PC-9 (cell line): ENCODE results near the gene TBX6. TPM values are rescaled to one million over a fixed set of nuclear protein-coding genes. Genes with fewer than 3 reads are reported as not detected.
A peak's percentile ranks its signal among the peaks of the same experiment; 100 is the strongest.

Source experiments
- BruUV-seq: library from RNA; stranded (reverse); fragments of 400-500 nt; replicated peaks from 2 replicates; lab custom pipeline; 2021; lab: Mats Ljungman, UMichigan
- CTCF ChIA-PET: fragments of 300-600 bp; sonication (Branson Sonifier 250); formaldehyde crosslinking; loops from one replicate; lab custom pipeline; 2022; ENCODE audit warnings: antibody characterized with exemption; lab: Charles Lee
- POLR2A ChIA-PET: fragments of 300-600 bp; sonication (Branson Sonifier 250); formaldehyde crosslinking; loops from one replicate; lab custom pipeline; 2022; ENCODE audit warnings: antibody characterized with exemption; ENCODE audit not compliant: unreplicated experiment; lab: Charles Lee
- DNase-seq, 2 experiments: peaks; one replicate each; pipeline versions ENCODE4 v3.0.0 to v3.0.0-alpha.2; 2015 to 2022; ENCODE audit warnings: mixed read lengths in 1 of 2
- H2AFZ ChIP-seq: fragments of 200-600 bp; sonication (generic); 2 replicates; pipeline ENCODE4 v1.8.1; 2017; ENCODE audit warnings: antibody characterized with exemption
- H3F3A ChIP-seq: fragments of 200-600 bp; sonication (generic); 2 replicates; pipeline ENCODE4 v1.8.1; 2017; ENCODE audit warnings: antibody characterized with exemption, mild to moderate bottlenecking, low read depth; ENCODE audit not compliant: insufficient read depth
- H3K27ac ChIP-seq: fragments of 200-600 bp; sonication (generic); 2 replicates; pipeline ENCODE4 v1.6.1; 2016; ENCODE audit warnings: mixed run types
- H3K27me3 ChIP-seq: fragments of 200-600 bp; sonication (generic); 2 replicates; pipeline ENCODE4 v1.6.1; 2016; ENCODE audit warnings: low read depth, mixed run types; ENCODE audit not compliant: insufficient read depth
- H3K36me3 ChIP-seq: fragments of 200-600 bp; sonication (generic); 2 replicates; pipeline ENCODE4 v1.6.1; 2016; ENCODE audit warnings: low read depth, mixed run types
- H3K4me1 ChIP-seq: fragments of 200-600 bp; sonication (generic); replicated peaks from 2 replicates; pipeline ENCODE4 v1.6.1; 2016; ENCODE audit warnings: mixed run types; ENCODE audit not compliant: insufficient read depth
- H3K4me2 ChIP-seq: fragments of 200-600 bp; sonication (generic); 2 replicates; pipeline ENCODE4 v1.6.1; 2017; ENCODE audit warnings: mixed run types
- H3K4me3 ChIP-seq: fragments of 200-600 bp; sonication (generic); 2 replicates; pipeline ENCODE4 v1.6.1; 2016; ENCODE audit warnings: mixed run types
- H3K79me2 ChIP-seq: fragments of 200-600 bp; sonication (generic); 2 replicates; pipeline ENCODE4 v1.6.1; 2017; ENCODE audit warnings: low read depth, mixed run types
- H3K9me2 ChIP-seq: fragments of 200-600 bp; sonication (generic); 2 replicates; pipeline ENCODE4 v1.8.1; 2017; ENCODE audit warnings: mild to moderate bottlenecking; ENCODE audit not compliant: insufficient read depth
- H3K9me3 ChIP-seq: fragments of 200-600 bp; sonication (generic); 2 replicates; pipeline ENCODE4 v1.8.1; 2016; ENCODE audit warnings: low read depth; ENCODE audit not compliant: insufficient read depth
- H4K20me1 ChIP-seq: fragments of 200-600 bp; sonication (generic); 2 replicates; pipeline ENCODE4 v1.8.1; 2017; ENCODE audit not compliant: insufficient read depth
- EZH2 ChIP-seq: fragments of 200-600 bp; sonication (generic); IDR thresholded peaks from 2 replicates; pipeline ENCODE4 v1.8.0; 2017; ENCODE audit warnings: antibody characterized with exemption, low read depth
- intact Hi-C: fragments of 100-400 bp; cut with micrococcal nuclease; formaldehyde crosslinking; loops from one replicate; pipeline ENCODE4 v1.10.0; 2022; ENCODE audit not compliant: unreplicated experiment
- total RNA-seq: library from RNA; stranded (reverse); gene quantifications from 2 replicates; pipeline ENCODE4 v1.2.3, GENCODE V29; 2021
- TF ChIP-seq, protein P1 (sequence below): fragments of 200-600 bp; sonication (generic); conservative IDR thresholded peaks from 2 replicates; pipeline ENCODE4 v1.6.1; 2017; ENCODE audit warnings: mixed run types, antibody characterized with exemption, mild to moderate bottlenecking, moderate library complexity

TBX6 gene
- total RNA-seq, 1 experiment from 2014 or later = 8.3 TPM

GRCh38 chr16:30064729-30065101 lies 27.0 kb downstream of the TBX6 start:
- BruUV-seq = TSS peak; percentile 69
- TF ChIP-seq, protein P1, sequence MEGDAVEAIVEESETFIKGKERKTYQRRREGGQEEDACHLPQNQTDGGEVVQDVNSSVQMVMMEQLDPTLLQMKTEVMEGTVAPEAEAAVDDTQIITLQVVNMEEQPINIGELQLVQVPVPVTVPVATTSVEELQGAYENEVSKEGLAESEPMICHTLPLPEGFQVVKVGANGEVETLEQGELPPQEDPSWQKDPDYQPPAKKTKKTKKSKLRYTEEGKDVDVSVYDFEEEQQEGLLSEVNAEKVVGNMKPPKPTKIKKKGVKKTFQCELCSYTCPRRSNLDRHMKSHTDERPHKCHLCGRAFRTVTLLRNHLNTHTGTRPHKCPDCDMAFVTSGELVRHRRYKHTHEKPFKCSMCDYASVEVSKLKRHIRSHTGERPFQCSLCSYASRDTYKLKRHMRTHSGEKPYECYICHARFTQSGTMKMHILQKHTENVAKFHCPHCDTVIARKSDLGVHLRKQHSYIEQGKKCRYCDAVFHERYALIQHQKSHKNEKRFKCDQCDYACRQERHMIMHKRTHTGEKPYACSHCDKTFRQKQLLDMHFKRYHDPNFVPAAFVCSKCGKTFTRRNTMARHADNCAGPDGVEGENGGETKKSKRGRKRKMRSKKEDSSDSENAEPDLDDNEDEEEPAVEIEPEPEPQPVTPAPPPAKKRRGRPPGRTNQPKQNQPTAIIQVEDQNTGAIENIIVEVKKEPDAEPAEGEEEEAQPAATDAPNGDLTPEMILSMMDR = no peak
- TF ChIP-seq EZH2 = no peak
- Histone ChIP-seq H3K79me2 (peaks cover 69% of the 10 kb centered on the region), H3K9me3 (no peaks in the 10 kb centered on the region), H3F3A (peaks cover 83% of the 10 kb centered on the region), H3K9me2 (no peaks in the 10 kb centered on the region), H3K36me3 (peaks cover 29% of the 10 kb centered on the region), H4K20me1 (peaks cover 37% of the 10 kb centered on the region), H3K4me1 (peaks cover 55% of the 10 kb centered on the region), H2AFZ (peak overlapping the region; percentile 71), H3K4me3 (peak overlapping the region; percentile 94), H3K27ac (peak overlapping the region; percentile 92), H3K4me2 (peak overlapping the region; percentile 78), H3K27me3 (no peaks in the 10 kb centered on the region)
- POLR2A ChIA-PET = interaction anchor here (0.6 to 1.8 kb wide), 3 partner anchors 9 to 344 kb away, joined by 5 to 19 read pairs (median 7); no protein-coding TSS in a partner anchor
- intact Hi-C loops = loop anchor here (1.0 to 5.0 kb wide), 3 partner anchors 11 to 593 kb away; partner anchors contain the start of genes CD2BP2 and FBRS
- DNase-seq = no peak
- CTCF ChIA-PET = interaction anchor here (1.5 kb wide), 1 partner anchor 10 kb away, joined by 4 read pairs; no protein-coding TSS in a partner anchor

DNA sequence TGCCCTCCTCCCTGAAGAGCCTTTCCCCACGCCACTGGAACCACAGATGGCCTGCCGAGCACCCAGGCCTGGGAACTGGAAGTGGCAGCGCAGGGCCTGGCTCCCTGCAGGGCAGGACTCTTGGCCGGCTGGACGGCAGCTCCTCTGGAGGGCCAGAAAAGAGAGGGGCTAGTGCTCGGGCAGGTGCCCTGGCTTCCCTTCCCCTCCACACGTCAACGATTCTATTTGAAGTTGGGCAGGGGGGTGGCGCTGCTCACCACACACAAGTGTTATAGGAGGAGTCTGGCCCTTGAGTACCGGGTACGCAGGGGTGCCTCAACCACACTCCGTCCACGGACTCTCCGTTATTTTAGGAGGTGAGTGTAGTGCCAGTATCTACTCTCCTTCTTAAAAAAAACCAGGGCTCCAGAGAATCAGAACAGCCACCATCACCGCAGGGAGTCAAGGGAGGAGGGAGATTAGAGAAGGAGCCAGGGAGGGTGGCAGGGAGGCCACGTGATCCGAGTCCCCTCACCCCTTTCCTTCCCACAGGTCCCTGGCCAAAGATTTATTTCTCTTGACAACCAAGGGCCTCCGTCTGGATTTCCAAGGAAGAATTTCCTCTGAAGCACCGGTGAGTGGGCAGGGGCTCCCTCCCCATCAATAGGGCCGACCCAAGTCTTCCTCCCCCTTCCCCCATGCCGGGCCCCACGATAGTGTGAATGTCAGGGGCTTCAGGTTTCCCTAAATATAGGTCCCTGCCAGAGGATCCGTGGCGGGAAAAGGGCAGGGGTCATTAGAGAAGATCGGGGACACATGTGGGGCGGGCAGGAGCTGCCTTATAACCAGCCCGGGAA lies 27.6 kb downstream of the TBX6 start:
- TF ChIP-seq EZH2 = no peak
- TF ChIP-seq, protein P1 = peak; percentile 53; the same call in 1 of the 2 replicates
- intact Hi-C loops = loop anchor here (1.0 to 2.0 kb wide), 2 partner anchors 11 to 291 kb away; partner anchors contain the start of gene CD2BP2
- Histone ChIP-seq H3K36me3 (peaks cover 24% of the 10 kb centered on the region), H3K9me3 (no peaks in the 10 kb centered on the region), H3K27ac (peak overlapping the region; percentile 92), H3K4me2 (peak overlapping the region; percentile 78), H3K4me1 (peaks cover 55% of the 10 kb centered on the region), H3K27me3 (no peaks in the 10 kb centered on the region), H2AFZ (peak overlapping the region; percentile 71), H3K4me3 (peak overlapping the region; percentile 94), H3K79me2 (peaks cover 63% of the 10 kb centered on the region), H3K9me2 (no peaks in the 10 kb centered on the region), H3F3A (peaks cover 79% of the 10 kb centered on the region), H4K20me1 (peaks cover 31% of the 10 kb centered on the region)
- POLR2A ChIA-PET = interaction anchor here (0.6 to 1.0 kb wide), 2 partner anchors 9 to 28 kb away, joined by 3 to 19 read pairs; partner anchors contain the start of gene TBX6
- CTCF ChIA-PET = interaction anchor here (0.6 to 1.5 kb wide), 4 partner anchors 9 to 1188 kb away, joined by 3 to 4 read pairs (median 4); no protein-coding TSS in a partner anchor
- no TSS peak for BruUV-seq
- DNase-seq = peak; percentile 62 to 64

GRCh38 chr16:30063278-30063892 lies 28.3 kb downstream of the TBX6 start:
- ChIA-PET CTCF (interaction anchor here (0.6 to 0.7 kb wide), 3 partner anchors 394 to 1188 kb away, joined by 3 to 4 read pairs (median 3); no protein-coding TSS in a partner anchor), POLR2A (interaction anchor here (0.7 to 1.0 kb wide), 2 partner anchors 23 to 28 kb away, joined by 3 to 5 read pairs; partner anchors contain the start of gene TBX6)
- H3K9me2 ChIP-seq = no peaks in the 10 kb centered on the region
- BruUV-seq = no TSS peak
- H3K27me3 ChIP-seq = no peaks in the 10 kb centered on the region
- H3K79me2 ChIP-seq = peaks cover 56% of the 10 kb centered on the region
- peak overlapping the region; percentile 94 for H3K4me3 ChIP-seq
- H3K4me2 ChIP-seq = peak overlapping the region; percentile 78
- H4K20me1 ChIP-seq = peaks cover 24% of the 10 kb centered on the region
- TF ChIP-seq EZH2 = no peak
- TF ChIP-seq, protein P1 = no peak
- peaks cover 18% of the 10 kb centered on the region for H3K36me3 ChIP-seq
- intact Hi-C loops = no loop called here
- H3K4me1 ChIP-seq = peaks cover 51% of the 10 kb centered on the region
- H3K9me3 ChIP-seq = no peaks in the 10 kb centered on the region
- H2AFZ ChIP-seq = peak overlapping the region; percentile 71; the same call in 1 of the 2 replicates
- H3F3A ChIP-seq = peaks cover 72% of the 10 kb centered on the region
- DNase-seq = no peak
- H3K27ac ChIP-seq = peak overlapping the region; percentile 92
